Measurements from ENCODE around the gene CHAF1A. TPM values are rescaled to one million over a fixed set of nuclear protein-coding genes. Genes with fewer than 3 reads are reported as not detected.
A peak's percentile ranks its signal among the peaks of the same experiment; 100 is the strongest.

The CHAF1A gene
- total RNA-seq, 1 experiment from 2014 or later = 16.7 TPM

- Mint-ChIP-seq H3K27ac (ENCODE audit: low read depth, unreplicated experiment) (peak overlapping the region; percentile 93), H3K27me3 (ENCODE audit: insufficient read depth, unreplicated experiment) (no peaks in the 10 kb centered on the region), H3K4me3 (ENCODE audit: unreplicated experiment) (peak overlapping the region; percentile 28), H3K4me1 (ENCODE audit: insufficient read depth, unreplicated experiment) (peaks cover 49% of the 10 kb centered on the region), H3K36me3 (ENCODE audit: insufficient read depth, unreplicated experiment) (peaks cover 41% of the 10 kb centered on the region), H3K9me3 (ENCODE audit: unreplicated experiment) (no peaks in the 10 kb centered on the region)
- CTCF ChIA-PET = interaction anchor here (2.2 kb wide), 2 partner anchors 10 to 12 kb away, joined by 5 to 10 read pairs; partner anchors contain the start of genes CHAF1A and SH3GL1
- POLR2A ChIA-PET = no interaction called here
- DNase-seq (ENCODE audit: unreplicated experiment) = no peak
- no peak for TF ChIP-seq CTCF (IDR thresholded peaks at IDR 0.05; ENCODE audit: unreplicated experiment)
- intact Hi-C loops (cut with micrococcal nuclease) = no loop called here
- no TSS peak for BruUV-seq (replicated peaks)
Measured at GRCh38 chr19:4390017-4390566, 12.3 kb upstream of the CHAF1A start.

GRCh38 chr19:4390567-4391305 is 11.7 kb upstream of the CHAF1A start:
- intact Hi-C loops (cut with micrococcal nuclease) = no loop called here
- H3K9me3 Mint-ChIP-seq (ENCODE audit: unreplicated experiment) = no peaks in the 10 kb centered on the region
- POLR2A ChIA-PET = interaction anchor here (1.1 to 2.3 kb wide), 4 partner anchors 9 to 17 kb away, joined by 4 to 19 read pairs (median 5); no protein-coding TSS in a partner anchor

GRCh38 chr19:4391306-4391693 is 11.1 kb upstream of the CHAF1A start:
- ChIA-PET CTCF (interaction anchor here (0.5 to 2.7 kb wide), 5 partner anchors 9 to 695 kb away, joined by 3 to 10 read pairs (median 5); partner anchors contain the start of genes CHAF1A and SH3GL1), POLR2A (interaction anchor here (1.0 to 2.3 kb wide), 6 partner anchors 9 to 49 kb away, joined by 3 to 19 read pairs (median 4); no protein-coding TSS in a partner anchor)
- peaks cover 51% of the 10 kb centered on the region for H3K4me1 Mint-ChIP-seq (ENCODE audit: insufficient read depth, unreplicated experiment)
- H3K27ac Mint-ChIP-seq (ENCODE audit: low read depth, unreplicated experiment) = peak overlapping the region; percentile 93
- BruUV-seq (replicated peaks) = no TSS peak
- H3K36me3 Mint-ChIP-seq (ENCODE audit: insufficient read depth, unreplicated experiment) = peaks cover 50% of the 10 kb centered on the region
- peak overlapping the region; percentile 49 for H3K4me3 Mint-ChIP-seq (ENCODE audit: unreplicated experiment)
- DNase-seq (ENCODE audit: unreplicated experiment) = no peak
- H3K27me3 Mint-ChIP-seq (ENCODE audit: insufficient read depth, unreplicated experiment) = no peaks in the 10 kb centered on the region
- no peak for TF ChIP-seq CTCF (IDR thresholded peaks at IDR 0.05; ENCODE audit: unreplicated experiment)
- intact Hi-C loops (cut with micrococcal nuclease) = no loop called here
- no peaks in the 10 kb centered on the region for H3K9me3 Mint-ChIP-seq (ENCODE audit: unreplicated experiment)

More at GRCh38 chr19:4390567-4391305, 11.7 kb upstream of the CHAF1A start:
- CTCF ChIA-PET = interaction anchor here (0.5 to 2.2 kb wide), 4 partner anchors 10 to 694 kb away, joined by 3 to 10 read pairs (median 4); partner anchors contain the start of genes CHAF1A and SH3GL1
- H3K27me3 Mint-ChIP-seq (ENCODE audit: insufficient read depth, unreplicated experiment) = no peaks in the 10 kb centered on the region
- peak overlapping the region; percentile 93 for H3K27ac Mint-ChIP-seq (ENCODE audit: low read depth, unreplicated experiment)
- H3K4me1 Mint-ChIP-seq (ENCODE audit: insufficient read depth, unreplicated experiment) = peaks cover 51% of the 10 kb centered on the region
- BruUV-seq (replicated peaks) = no TSS peak
- H3K36me3 Mint-ChIP-seq (ENCODE audit: insufficient read depth, unreplicated experiment) = peaks cover 45% of the 10 kb centered on the region
- TF ChIP-seq CTCF (IDR thresholded peaks at IDR 0.05; ENCODE audit: unreplicated experiment) = no peak
- DNase-seq (ENCODE audit: unreplicated experiment) = no peak
- H3K4me3 Mint-ChIP-seq (ENCODE audit: unreplicated experiment) = peak overlapping the region; percentile 28
